Esophagus squamous epithelium (tissue), 4 donors: ENCODE data around the gene VAV2.

ENCODE experiments used
- CTCF ChIP-seq, 6 experiments: fragments of 450-650 bp in 4 of 6; fragments of 200-600 bp in 2 of 6; sonication (generic) in 2 of 6; IDR thresholded peaks; one replicate each; pipeline ENCODE4 v1.5.1; 2016 to 2019; ENCODE audit warnings: antibody characterized with exemption in 6 of 6, mild to moderate bottlenecking in 4 of 6, moderate library complexity in 4 of 6
- POLR2A ChIP-seq, 4 donors: fragments of 450-650 bp; IDR thresholded peaks; one replicate each; pipeline ENCODE4 v1.6.1; 2017; ENCODE audit warnings: antibody characterized with exemption in 4 of 4, mild to moderate bottlenecking in 4 of 4, moderate library complexity in 3 of 4

GRCh38 chr9:133785753-133786370 lies 206.3 kb downstream of the VAV2 start:
- TF ChIP-seq POLR2A (IDR thresholded peaks at IDR 0.05), result no peak
- TF ChIP-seq CTCF (IDR thresholded peaks at IDR 0.05), result no peak
